Liver (tissue), 2 donors: ENCODE results near the gene ATP11A.

Source experiments
- CTCF ChIP-seq: fragments of 150-350 bp; IDR thresholded peaks from 2 replicates; pipeline ENCODE4 v1.5.1; 2017; ENCODE audit warnings: improper control_type of control experiment, low read depth, low read length; ENCODE audit not compliant: missing input control
- YY1 ChIP-seq: IDR thresholded peaks from 2 replicates; pipeline ENCODE4 v1.6.1; 2016; ENCODE audit warnings: antibody characterized with exemption, mild to moderate bottlenecking
- donor health status: healthy.

GRCh38 chr13:112657850-112658445, 31.9 kb upstream of the ATP11A start:
- TF ChIP-seq CTCF = no peak
- TF ChIP-seq YY1 = no peak
